ENCODE data around the gene KIF7.

Gene KIF7

DNA sequence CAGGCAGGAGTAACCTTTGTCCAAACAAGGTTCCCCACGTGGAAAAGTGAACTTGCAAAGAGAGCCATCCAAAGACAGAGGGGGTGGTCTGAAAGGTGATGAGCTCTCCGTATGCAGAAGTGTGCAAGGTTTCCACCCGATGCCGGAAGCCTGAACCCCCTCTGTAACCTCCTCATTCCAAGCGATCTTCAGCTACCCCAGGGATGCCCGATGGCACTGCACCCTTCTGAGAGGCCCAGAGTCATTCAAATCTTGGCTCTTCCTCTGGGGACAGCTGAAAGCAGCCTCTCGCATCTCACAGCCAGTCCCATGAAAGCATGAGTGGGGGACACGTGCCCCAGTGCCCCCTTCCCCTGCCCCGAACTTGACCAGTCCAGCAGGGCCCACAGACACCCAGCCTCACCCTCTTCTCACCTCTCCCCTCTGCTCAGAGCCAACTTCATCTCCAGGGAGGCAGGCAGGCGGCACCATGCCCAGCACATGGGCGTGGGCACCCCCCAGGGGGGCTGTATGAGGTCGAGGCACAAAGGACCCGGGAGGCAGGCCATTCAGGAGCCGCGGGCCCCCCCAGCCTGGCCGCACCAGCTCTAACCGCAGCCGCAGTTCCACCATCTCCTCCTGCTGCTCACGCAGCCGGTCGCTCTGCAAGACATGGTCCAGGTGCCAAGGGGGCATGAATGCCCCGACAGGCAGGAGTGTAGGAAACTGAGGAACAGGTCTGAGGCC, 8.7 kb downstream of the KIF7 start:
- no peak for DNase-seq
- Histone ChIP-seq H3K4me3 (ENCODE audit: low read depth in 1 of 2, low read length in 2 of 2) (no peak overlapping the region), H3K9ac (ENCODE audit: low read depth, low read length) (no peak overlapping the region), H4K20me1 (ENCODE audit: insufficient read depth, low read length) (no peaks in the 10 kb centered on the region), H3K9me3 (ENCODE audit: insufficient read depth, low read length, severe bottlenecking) (no peaks in the 10 kb centered on the region), H3K4me2 (ENCODE audit: insufficient read depth, low read length) (no peak overlapping the region), H3K4me1 (ENCODE audit: insufficient read depth, low read length) (no peaks in the 10 kb centered on the region), H2AFZ (ENCODE audit: low read depth, low read length) (no peak overlapping the region), H3K27ac (ENCODE audit: low read length) (no peak overlapping the region), H3K36me3 (ENCODE audit: insufficient read depth, low read length) (no peaks in the 10 kb centered on the region), H3K27me3 (ENCODE audit: insufficient read depth, low read length, poor library complexity) (no peaks in the 10 kb centered on the region), H3K79me2 (ENCODE audit: insufficient read depth, low read length) (no peaks in the 10 kb centered on the region)
- no peak for TF ChIP-seq EZH2 (IDR thresholded peaks at IDR 0.05; ENCODE audit: borderline replicate concordance, low read depth, low read length, severe bottlenecking)
- TF ChIP-seq, protein P1, sequence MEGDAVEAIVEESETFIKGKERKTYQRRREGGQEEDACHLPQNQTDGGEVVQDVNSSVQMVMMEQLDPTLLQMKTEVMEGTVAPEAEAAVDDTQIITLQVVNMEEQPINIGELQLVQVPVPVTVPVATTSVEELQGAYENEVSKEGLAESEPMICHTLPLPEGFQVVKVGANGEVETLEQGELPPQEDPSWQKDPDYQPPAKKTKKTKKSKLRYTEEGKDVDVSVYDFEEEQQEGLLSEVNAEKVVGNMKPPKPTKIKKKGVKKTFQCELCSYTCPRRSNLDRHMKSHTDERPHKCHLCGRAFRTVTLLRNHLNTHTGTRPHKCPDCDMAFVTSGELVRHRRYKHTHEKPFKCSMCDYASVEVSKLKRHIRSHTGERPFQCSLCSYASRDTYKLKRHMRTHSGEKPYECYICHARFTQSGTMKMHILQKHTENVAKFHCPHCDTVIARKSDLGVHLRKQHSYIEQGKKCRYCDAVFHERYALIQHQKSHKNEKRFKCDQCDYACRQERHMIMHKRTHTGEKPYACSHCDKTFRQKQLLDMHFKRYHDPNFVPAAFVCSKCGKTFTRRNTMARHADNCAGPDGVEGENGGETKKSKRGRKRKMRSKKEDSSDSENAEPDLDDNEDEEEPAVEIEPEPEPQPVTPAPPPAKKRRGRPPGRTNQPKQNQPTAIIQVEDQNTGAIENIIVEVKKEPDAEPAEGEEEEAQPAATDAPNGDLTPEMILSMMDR (IDR thresholded peaks at IDR 0.05; ENCODE audit: borderline replicate concordance, extremely low read depth, low read length, poor library complexity, severe bottlenecking): no peak
- 0 out of 3 replicates have a peak, but pooled peaks have one; percentile 17 for ATAC-seq (ENCODE audit: insufficient read depth, low read depth)

DNA sequence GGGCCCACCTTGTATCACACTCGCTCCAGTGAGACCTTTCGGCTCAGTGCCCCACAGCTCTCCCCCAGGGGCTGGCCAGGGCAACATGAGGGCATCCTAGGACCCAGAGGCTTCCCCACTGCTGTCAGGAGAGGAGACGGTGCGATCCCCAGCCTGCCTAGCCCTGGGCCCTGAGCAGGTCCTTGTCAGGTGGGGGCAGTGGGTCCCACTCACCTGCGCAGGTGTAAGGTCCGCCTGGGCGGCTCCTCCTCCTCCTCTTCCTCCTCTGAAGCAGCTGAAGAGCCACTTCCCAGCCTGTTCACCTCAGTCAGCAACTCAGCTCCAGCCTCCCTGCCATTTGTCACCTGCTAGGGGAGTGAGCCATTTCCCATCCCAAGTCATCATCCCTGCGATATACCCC, 9.6 kb downstream of the KIF7 start:
- H3K4me2 ChIP-seq (ENCODE audit: insufficient read depth, low read length): no peak overlapping the region
- no peaks in the 10 kb centered on the region for H3K4me1 ChIP-seq (ENCODE audit: insufficient read depth, low read length)
- no peaks in the 10 kb centered on the region for H3K36me3 ChIP-seq (ENCODE audit: insufficient read depth, low read length)
- H4K20me1 ChIP-seq (ENCODE audit: insufficient read depth, low read length): no peaks in the 10 kb centered on the region
- no peaks in the 10 kb centered on the region for H3K79me2 ChIP-seq (ENCODE audit: insufficient read depth, low read length)
- no peak overlapping the region for H3K9ac ChIP-seq (ENCODE audit: low read depth, low read length)
- H2AFZ ChIP-seq (ENCODE audit: low read depth, low read length): no peak overlapping the region
- no peaks in the 10 kb centered on the region for H3K9me3 ChIP-seq (ENCODE audit: insufficient read depth, low read length, severe bottlenecking)
- ATAC-seq (ENCODE audit: insufficient read depth, low read depth): no peak
- H3K4me3 ChIP-seq (ENCODE audit: low read depth in 1 of 2, low read length in 2 of 2): no peak overlapping the region
- no peak for DNase-seq
- H3K27me3 ChIP-seq (ENCODE audit: insufficient read depth, low read length, poor library complexity): no peaks in the 10 kb centered on the region
- no peak overlapping the region for H3K27ac ChIP-seq (ENCODE audit: low read length)
- TF ChIP-seq EZH2 (IDR thresholded peaks at IDR 0.05; ENCODE audit: borderline replicate concordance, low read depth, low read length, severe bottlenecking): no peak
- TF ChIP-seq, protein P1 (IDR thresholded peaks at IDR 0.05; ENCODE audit: borderline replicate concordance, extremely low read depth, low read length, poor library complexity, severe bottlenecking): no peak

DNA sequence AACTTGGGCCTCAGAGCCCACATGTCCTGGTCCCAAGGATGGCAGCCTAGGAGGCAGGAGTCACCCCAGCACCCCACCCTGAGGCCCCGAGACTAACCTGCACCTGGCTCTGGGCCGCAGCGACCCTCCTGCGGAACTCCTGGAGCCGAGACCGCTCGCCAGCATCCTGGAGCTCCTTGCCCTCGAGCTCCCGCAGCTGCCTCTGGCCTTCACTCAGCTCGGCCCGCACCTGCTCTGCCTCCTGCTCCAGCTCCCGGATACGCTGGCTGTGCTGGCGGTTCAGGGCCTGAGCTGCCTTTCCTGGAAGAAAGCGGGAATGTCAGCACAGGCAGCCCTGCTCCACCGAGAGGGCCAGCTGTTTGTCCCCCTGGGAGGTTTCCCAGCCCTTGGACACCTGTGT, 13.2 kb downstream of the KIF7 start:
- Histone ChIP-seq H3K4me3 (ENCODE audit: low read depth in 1 of 2, low read length in 2 of 2) (no peak overlapping the region), H3K4me2 (ENCODE audit: insufficient read depth, low read length) (no peak overlapping the region), H2AFZ (ENCODE audit: low read depth, low read length) (no peak overlapping the region), H4K20me1 (ENCODE audit: insufficient read depth, low read length) (no peaks in the 10 kb centered on the region), H3K27ac (ENCODE audit: low read length) (no peak overlapping the region), H3K9me3 (ENCODE audit: insufficient read depth, low read length, severe bottlenecking) (no peaks in the 10 kb centered on the region), H3K79me2 (ENCODE audit: insufficient read depth, low read length) (no peaks in the 10 kb centered on the region), H3K27me3 (ENCODE audit: insufficient read depth, low read length, poor library complexity) (no peaks in the 10 kb centered on the region), H3K36me3 (ENCODE audit: insufficient read depth, low read length) (no peaks in the 10 kb centered on the region), H3K9ac (ENCODE audit: low read depth, low read length) (no peak overlapping the region), H3K4me1 (ENCODE audit: insufficient read depth, low read length) (no peaks in the 10 kb centered on the region)
- ATAC-seq (ENCODE audit: insufficient read depth, low read depth) (no peak), DNase-seq (no peak)
- TF ChIP-seq EZH2 (IDR thresholded peaks at IDR 0.05; ENCODE audit: borderline replicate concordance, low read depth, low read length, severe bottlenecking): no peak
- TF ChIP-seq, protein P1 (IDR thresholded peaks at IDR 0.05; ENCODE audit: borderline replicate concordance, extremely low read depth, low read length, poor library complexity, severe bottlenecking): no peak

All from DND-41 (cell line).